ENCODE measurements around the gene FOXL1.

Gene FOXL1

GRCh38 chr16:86578061-86578599 lies at the start of gene FOXL1:
FOXL1 (plus strand) TSS chr16:86578549; CDS start chr16:86578724, 175 bp downstream.
- no peak for DNase-seq

GRCh38 chr16:86529160-86529559 lies 49.2 kb upstream of the FOXL1 start:
- DNase-seq = no peak

GRCh38 chr16:86530251-86531190 lies 47.8 kb upstream of the FOXL1 start:
- no peak for DNase-seq

GRCh38 chr16:86531191-86531545 lies 47.2 kb upstream of the FOXL1 start:
- DNase-seq = no peak

- no peak for DNase-seq
These were observed 46.5 kb upstream of the FOXL1 start for GRCh38 chr16:86531641-86532525.

- no peak for DNase-seq
These were observed 45.9 kb upstream of the FOXL1 start for GRCh38 chr16:86532526-86532815.

GRCh38 chr16:86533076-86533475 lies 45.3 kb upstream of the FOXL1 start:
- DNase-seq = no peak

GRCh38 chr16:86533767-86534351 lies 44.5 kb upstream of the FOXL1 start:
- no peak for DNase-seq

- DNase-seq = no peak
These were observed 43.4 kb upstream of the FOXL1 start for GRCh38 chr16:86534779-86535615.

- no peak for DNase-seq
These were observed 41.7 kb upstream of the FOXL1 start for GRCh38 chr16:86536621-86537020.

GRCh38 chr16:86537486-86537885 lies 40.9 kb upstream of the FOXL1 start:
- DNase-seq = no peak

GRCh38 chr16:86538196-86538780 lies 40.1 kb upstream of the FOXL1 start:
- no peak for DNase-seq

- DNase-seq = no peak
These were observed 37.5 kb upstream of the FOXL1 start for GRCh38 chr16:86540894-86541293.

GRCh38 chr16:86541560-86541959 lies 36.8 kb upstream of the FOXL1 start:
- DNase-seq = no peak

GRCh38 chr16:86542756-86543750 lies 35.3 kb upstream of the FOXL1 start:
- DNase-seq = no peak

- DNase-seq = no peak
These were observed 32.9 kb upstream of the FOXL1 start for GRCh38 chr16:86545481-86545880.

- no peak for DNase-seq
These were observed 32.3 kb upstream of the FOXL1 start for GRCh38 chr16:86545954-86546637.

- no peak for DNase-seq
These were observed 31.7 kb upstream of the FOXL1 start for GRCh38 chr16:86546638-86547013.

GRCh38 chr16:86547286-86547685 lies 31.1 kb upstream of the FOXL1 start:
- DNase-seq = no peak

Data from activated effector memory CD4-positive, alpha-beta T cell treated with Interleukin-2 at 50 U/mL for 16 hours (primary cell).